Nephron (organoid): Measurements from ENCODE around the gene CNTNAP2.

Experiments used
- H3K27ac Mint-ChIP-seq, 3 experiments: 2 replicates each; pipeline ENCODE4 v1.8.0; 2020; ENCODE audit warnings: mixed read lengths in 3 of 3, mild to moderate bottlenecking in 2 of 3, moderate library complexity in 1 of 3
- H3K27me3 Mint-ChIP-seq: 2 replicates; pipeline ENCODE4 v1.8.0; 2021; ENCODE audit warnings: low read depth, mild to moderate bottlenecking, moderate library complexity, mixed read lengths
- H3K36me3 Mint-ChIP-seq: 2 replicates; pipeline ENCODE4 v1.8.0; 2020; ENCODE audit warnings: low read depth, mixed read lengths
- H3K4me1 Mint-ChIP-seq: 2 replicates; pipeline ENCODE4 v1.8.0; 2020; ENCODE audit warnings: mixed read lengths
- H3K4me3 Mint-ChIP-seq, 3 experiments: 2 replicates each; pipeline ENCODE4 v1.8.0; 2020; ENCODE audit warnings: mild to moderate bottlenecking in 3 of 3, mixed read lengths in 3 of 3, moderate library complexity in 2 of 3
- H3K9me3 Mint-ChIP-seq: 2 replicates; pipeline ENCODE4 v1.8.0; 2020; ENCODE audit warnings: mixed read lengths
- CTCF ChIP-seq, 3 experiments: fragments of 200-600 bp; sonication (generic); IDR thresholded peaks; one replicate each; pipeline ENCODE4 v1.5.0; 2021; ENCODE audit warnings: antibody characterized with exemption in 3 of 3; ENCODE audit not compliant: unreplicated experiment in 3 of 3

The CNTNAP2 gene

GRCh38 chr7:148336411-148336810 is 2219.8 kb downstream of the CNTNAP2 start:
- peaks cover 39% of the 10 kb centered on the region for H3K4me1 Mint-ChIP-seq
- H3K27ac Mint-ChIP-seq, result peak overlapping the region in 1 of 3 experiments; percentile 7
- no peak for TF ChIP-seq CTCF (IDR thresholded peaks at IDR 0.05; ENCODE audit: unreplicated experiment in 3 of 3)
- H3K27me3 Mint-ChIP-seq, result peaks cover 52% of the 10 kb centered on the region
- H3K9me3 Mint-ChIP-seq, result peaks cover 4% of the 10 kb centered on the region
- peaks cover 3% of the 10 kb centered on the region for H3K36me3 Mint-ChIP-seq
- H3K4me3 Mint-ChIP-seq, result no peak overlapping the region

GRCh38 chr7:148337246-148337965 is 2220.8 kb downstream of the CNTNAP2 start:
- peaks cover 39% of the 10 kb centered on the region for H3K4me1 Mint-ChIP-seq

GRCh38 chr7:148337995-148338747 is 2221.6 kb downstream of the CNTNAP2 start:
- H3K4me1 Mint-ChIP-seq, result peaks cover 39% of the 10 kb centered on the region
- TF ChIP-seq CTCF (IDR thresholded peaks at IDR 0.05; ENCODE audit: unreplicated experiment in 3 of 3), result no peak
- peak overlapping the region; percentile 82 to 89 (median 87) for H3K4me3 Mint-ChIP-seq
- H3K36me3 Mint-ChIP-seq, result no peaks in the 10 kb centered on the region
- peak overlapping the region; percentile 1 to 97 (median 65) for H3K27ac Mint-ChIP-seq
- no peaks in the 10 kb centered on the region for H3K9me3 Mint-ChIP-seq
- peaks cover 64% of the 10 kb centered on the region for H3K27me3 Mint-ChIP-seq

More at GRCh38 chr7:148337246-148337965, 2220.8 kb downstream of the CNTNAP2 start:
- Mint-ChIP-seq H3K27ac (peak overlapping the region; percentile 31 to 97 (median 65)), H3K9me3 (no peaks in the 10 kb centered on the region), H3K36me3 (no peaks in the 10 kb centered on the region), H3K27me3 (peaks cover 56% of the 10 kb centered on the region), H3K4me3 (peak overlapping the region in 2 of 3 experiments; percentile 2 to 6)
- no peak for TF ChIP-seq CTCF (IDR thresholded peaks at IDR 0.05; ENCODE audit: unreplicated experiment in 3 of 3)

- no peak for TF ChIP-seq CTCF (IDR thresholded peaks at IDR 0.05; ENCODE audit: unreplicated experiment in 3 of 3)
- Mint-ChIP-seq H3K9me3 (no peaks in the 10 kb centered on the region), H3K27me3 (peaks cover 69% of the 10 kb centered on the region), H3K4me1 (peaks cover 33% of the 10 kb centered on the region), H3K36me3 (no peaks in the 10 kb centered on the region), H3K27ac (peak overlapping the region in 1 of 3 experiments; percentile 4), H3K4me3 (peak overlapping the region; percentile 82 to 89 (median 87))
Measured at GRCh38 chr7:148340438-148341280, 2224.1 kb downstream of the CNTNAP2 start.

- Mint-ChIP-seq H3K27me3 (peaks cover 45% of the 10 kb centered on the region), H3K36me3 (no peaks in the 10 kb centered on the region), H3K4me1 (peaks cover 21% of the 10 kb centered on the region), H3K4me3 (no peak overlapping the region), H3K27ac (no peak overlapping the region), H3K9me3 (no peaks in the 10 kb centered on the region)
- TF ChIP-seq CTCF (IDR thresholded peaks at IDR 0.05; ENCODE audit: unreplicated experiment in 3 of 3), result no peak
Measured at GRCh38 chr7:148344406-148344805, 2227.8 kb downstream of the CNTNAP2 start.
